Spleen (tissue), 13 donors: ENCODE data around the gene UQCRC1. TPM values are rescaled to one million over a fixed set of nuclear protein-coding genes. Genes with fewer than 3 reads are reported as not detected.

Experiments
- DNase-seq: peaks from one replicate; pipeline ENCODE4 v3.0.0-alpha.2; 2020
- H3K27ac ChIP-seq, 8 donors: fragments of 200-600 bp; sonication (generic) in 7 of 8; 1 replicate in 4 of 8; 2 replicates in 4 of 8; pipeline versions ENCODE4 v1.5.0 to v1.8.0; 2016 to 2021; ENCODE audit warnings: inconsistent platforms in 4 of 8, mild to moderate bottlenecking in 4 of 8, moderate library complexity in 1 of 8
- H3K27me3 ChIP-seq, 7 donors: fragments of 200-600 bp; sonication (generic) in 6 of 7; replicated peaks in 1 of 7; 1 replicate in 4 of 7; 2 replicates in 3 of 7; pipeline versions ENCODE4 v1.5.0 to v1.8.0; 2016 to 2021; ENCODE audit warnings: inconsistent platforms in 3 of 7, mild to moderate bottlenecking in 1 of 7
- H3K36me3 ChIP-seq, 6 donors: fragments of 200-600 bp; sonication (generic) in 5 of 6; 1 replicate in 4 of 6; 2 replicates in 2 of 6; pipeline versions ENCODE4 v1.5.0 to v1.8.0; 2016 to 2021; ENCODE audit warnings: inconsistent platforms in 2 of 6
- H3K4me1 ChIP-seq, 6 donors: fragments of 200-600 bp; sonication (generic) in 5 of 6; 1 replicate in 3 of 6; 2 replicates in 3 of 6; pipeline versions ENCODE4 v1.5.0 to v1.8.0; 2016 to 2021; ENCODE audit warnings: inconsistent platforms in 3 of 6
- H3K4me3 ChIP-seq, 8 donors: fragments of 200-600 bp; sonication (generic) in 7 of 8; 1 replicate in 4 of 8; 2 replicates in 4 of 8; pipeline versions ENCODE4 v1.5.0 to v1.8.0; 2016 to 2021; ENCODE audit warnings: inconsistent platforms in 4 of 8, mild to moderate bottlenecking in 4 of 8, moderate library complexity in 2 of 8
- H3K9me3 ChIP-seq, 8 donors: fragments of 200-600 bp; sonication (generic) in 7 of 8; 1 replicate in 4 of 8; 2 replicates in 4 of 8; pipeline versions ENCODE4 v1.5.0 to v1.8.0; 2016 to 2021; ENCODE audit warnings: inconsistent platforms in 4 of 8
- POLR2A ChIP-seq, 3 donors: fragments of 450-650 bp; IDR thresholded peaks; one replicate each; pipeline ENCODE4 v1.5.1; 2017; ENCODE audit warnings: antibody characterized with exemption in 3 of 3, mild to moderate bottlenecking in 1 of 3
- POLR2AphosphoS5 ChIP-seq, 3 donors: sonication (generic); formaldehyde crosslinking; IDR thresholded peaks; one replicate each; pipeline ENCODE4 v1.5.1; 2017; ENCODE audit warnings: antibody characterized with exemption in 3 of 3
- WGBS, 5 donors: extraction: QIAGEN DNeasy Blood & Tissue Kit in 3 of 5; methylation state at CpG; one replicate each; pipeline versions ENCODE4 v1.1.5 to v1.1.7; 2013 to 2018; 5-methylcytosine and 5-hydroxymethylcytosine counted together
- intact Hi-C: fragments of 100-400 bp; cut with DNase I; formaldehyde crosslinking; loops from one replicate; pipeline ENCODE4 v1.15.0; 2023; ENCODE audit warnings: low total_unique reads
- long read RNA-seq, 2 donors: transcript quantifications; one replicate each; lab custom pipeline, GENCODE V29; 2026
- polyA plus RNA-seq, 3 donors: library from polyadenylated mRNA; stranded (reverse); fragments of 200-250 nt; gene quantifications; one replicate each; pipeline ENCODE4 v1.2.1, GENCODE V29; 2013
- total RNA-seq, 7 donors: library from RNA; depleted of rRNA in 3 of 7; stranded (reverse); fragments of >200 nt in 3 of 7; fragmentation: NEBNext Ultra II Directional in 4 of 7; extraction: Animal tissue kit (Norgen Biotek cat#: 25700) in 4 of 7; gene quantifications; one replicate each; pipeline versions ENCODE4 v1.1.0 to v1.2.1, GENCODE V29; 2016 to 2021
- TF ChIP-seq, protein P1 (sequence below), 11 experiments: fragments of 200-600 bp in 7 of 11; fragments of 450-650 bp in 4 of 11; sonication (generic) in 4 of 11; IDR thresholded peaks in 8 of 11; conservative IDR thresholded peaks in 3 of 11; 1 replicate in 7 of 11; 2 replicates in 4 of 11; pipeline versions ENCODE4 v1.4.0 to v1.8.0; 2016 to 2021; ENCODE audit warnings: antibody characterized with exemption in 11 of 11, inconsistent platforms in 4 of 11, mild to moderate bottlenecking in 1 of 11
- donor health status: healthy with polysubstance abuse.
- donor health status: DM: no; HTN: no; CAD: no; lungs with moderate emphysema.
- donor health status: DM: no; HTN: no; CAD: no.
- donor health status: Bipolar disorder and iron deficiency.
- donor health status: healthy.
- donor health status: DM: no; HTN: no; CAD: no.
- donor health status: DM: yes; HTN: yes; CAD: no.

Gene UQCRC1
- 100 to 1,000 TPM; 126 to 222 (median 130) TPM for total RNA-seq
- 100 to 1,000 TPM in 1 of 3 donors, 10 to 100 TPM in 2; 88.6 to 128 (median 92.6) TPM for polyA plus RNA-seq
- long read RNA-seq, donor 1, transcript UQCRC1-201 (13 exons, 1,985 nt) = major isoform, 37 of 56 reads
- long read RNA-seq, donor 1, partial matches to known transcripts = 18 of 56 reads
- long read RNA-seq, donor 1, other reads (novel, unspliced or antisense) = 0 of 56 reads
- long read RNA-seq, donor 2, transcript UQCRC1-201 (13 exons, 1,985 nt) = major isoform, 46 of 58 reads
- long read RNA-seq, donor 2, partial matches to known transcripts = 12 of 58 reads
- long read RNA-seq, donor 2, other reads (novel, unspliced or antisense) = 0 of 58 reads

DNA sequence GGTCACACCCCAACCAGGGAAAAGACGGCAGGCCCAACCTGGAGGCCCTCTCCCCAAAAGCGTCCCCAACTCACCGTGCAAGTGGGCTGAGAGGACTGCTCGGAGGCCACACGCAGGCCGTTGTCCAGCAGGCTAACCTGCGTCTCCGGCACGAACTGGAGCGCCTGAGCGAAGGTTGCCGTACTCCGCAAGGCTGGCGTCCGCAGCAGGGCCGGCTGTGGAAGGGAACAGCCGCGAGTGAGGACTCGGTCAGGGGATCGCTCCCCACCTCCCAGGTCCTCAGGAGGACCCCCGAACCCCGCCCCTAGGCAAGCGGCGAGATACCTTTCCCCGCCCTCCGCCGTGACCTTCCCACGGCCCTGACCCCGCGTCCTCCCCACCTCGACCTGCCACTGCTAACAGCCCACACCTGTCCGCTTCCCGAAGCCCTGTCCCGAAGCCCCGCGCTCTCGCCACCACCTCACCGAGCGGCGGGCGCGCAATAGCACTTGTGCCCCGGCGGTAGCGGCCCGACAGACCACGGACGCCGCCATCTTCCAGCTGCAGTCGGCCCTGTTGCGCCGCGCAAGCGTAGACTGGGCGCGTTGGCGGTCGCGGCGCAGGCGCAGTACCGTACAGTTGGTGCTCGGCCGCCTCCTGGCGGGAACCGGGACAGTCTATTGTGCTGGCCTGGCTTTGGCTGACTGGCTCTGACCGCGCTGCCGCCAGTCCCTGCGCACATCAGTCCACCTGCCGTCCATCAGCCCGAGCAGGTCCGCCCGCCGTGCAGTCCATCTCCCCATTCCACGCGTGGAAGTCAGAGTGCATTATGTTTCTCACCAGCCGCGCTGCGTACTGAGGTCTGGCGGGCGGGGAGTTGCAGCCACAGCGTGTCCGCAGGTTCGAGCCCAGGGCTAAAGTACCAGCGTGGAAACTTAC, at the start of gene UQCRC1:
UQCRC1 (minus strand) TSS at position 559 of the 918 bp plus-strand sequence; CDS start at position 533, 26 bp downstream.
- TF ChIP-seq POLR2AphosphoS5 (IDR thresholded peaks at IDR 0.05) (peak; percentile 94 to 97 (median 95)), POLR2A (IDR thresholded peaks at IDR 0.05) (peak in 2 of 3 donors; percentile 8 to 52)
- TF ChIP-seq, protein P1, sequence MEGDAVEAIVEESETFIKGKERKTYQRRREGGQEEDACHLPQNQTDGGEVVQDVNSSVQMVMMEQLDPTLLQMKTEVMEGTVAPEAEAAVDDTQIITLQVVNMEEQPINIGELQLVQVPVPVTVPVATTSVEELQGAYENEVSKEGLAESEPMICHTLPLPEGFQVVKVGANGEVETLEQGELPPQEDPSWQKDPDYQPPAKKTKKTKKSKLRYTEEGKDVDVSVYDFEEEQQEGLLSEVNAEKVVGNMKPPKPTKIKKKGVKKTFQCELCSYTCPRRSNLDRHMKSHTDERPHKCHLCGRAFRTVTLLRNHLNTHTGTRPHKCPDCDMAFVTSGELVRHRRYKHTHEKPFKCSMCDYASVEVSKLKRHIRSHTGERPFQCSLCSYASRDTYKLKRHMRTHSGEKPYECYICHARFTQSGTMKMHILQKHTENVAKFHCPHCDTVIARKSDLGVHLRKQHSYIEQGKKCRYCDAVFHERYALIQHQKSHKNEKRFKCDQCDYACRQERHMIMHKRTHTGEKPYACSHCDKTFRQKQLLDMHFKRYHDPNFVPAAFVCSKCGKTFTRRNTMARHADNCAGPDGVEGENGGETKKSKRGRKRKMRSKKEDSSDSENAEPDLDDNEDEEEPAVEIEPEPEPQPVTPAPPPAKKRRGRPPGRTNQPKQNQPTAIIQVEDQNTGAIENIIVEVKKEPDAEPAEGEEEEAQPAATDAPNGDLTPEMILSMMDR (IDR thresholded peaks at IDR 0.05 in 8 of 11, conservative IDR thresholded peaks at IDR 0.05 in 3 of 11) = peak; percentile 77 to 95 (median 87)
- Histone ChIP-seq H3K36me3 (peaks cover 0 to 39% (median 21%) of the 10 kb centered on the region in 6 donors), H3K4me1 (peaks cover 6 to 54% (median 28%) of the 10 kb centered on the region in 6 donors), H3K4me3 (peak within 1 kb of the TSS; percentile 56 to 91 (median 82)), H3K9me3 (no peaks in the 10 kb centered on the region), H3K27ac (peak within 1 kb of the TSS; percentile 32 to 92 (median 88)), H3K27me3 (no peaks in the 10 kb centered on the region)
- DNase-seq = peak; percentile 98
- intact Hi-C loops = no loop called here
- WGBS, 5 donors = 1 to 5% (median 2%) methylated on average over 35 to 86 of the region's 86 CpGs

DNA sequence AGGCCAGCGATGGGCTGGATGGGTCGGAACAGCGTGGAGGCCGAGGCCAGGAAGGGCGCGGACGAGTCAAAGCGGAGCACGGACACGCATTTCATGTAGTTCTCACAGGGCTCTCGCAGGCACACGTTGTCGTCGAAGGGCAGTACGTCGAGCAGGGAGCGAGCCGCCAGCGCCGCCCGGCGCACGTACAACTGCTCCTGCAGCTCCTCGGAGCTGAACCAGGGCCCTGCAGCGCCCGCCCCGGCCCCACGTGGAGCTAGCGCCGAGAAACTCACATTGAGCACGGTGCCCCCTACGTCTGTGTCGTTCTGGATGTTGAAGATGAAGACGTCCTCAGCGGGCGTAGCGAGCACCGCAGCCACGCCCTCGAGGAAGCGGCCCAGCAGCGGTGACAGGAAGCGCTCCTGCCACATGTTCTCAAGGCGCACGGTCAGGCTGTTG, 47.4 kb upstream of the UQCRC1 start:
- peak overlapping the region in 7 of 8 donors; percentile 24 to 88 (median 75) for H3K27ac ChIP-seq
- DNase-seq = no peak
- TF ChIP-seq POLR2A (IDR thresholded peaks at IDR 0.05) = no peak
- TF ChIP-seq, protein P1 (IDR thresholded peaks at IDR 0.05 in 8 of 11, conservative IDR thresholded peaks at IDR 0.05 in 3 of 11) = no peak
- TF ChIP-seq POLR2AphosphoS5 (IDR thresholded peaks at IDR 0.05) = no peak

GRCh38 chr3:48656061-48656840, 46.8 kb upstream of the UQCRC1 start:
- DNase-seq = peak; percentile 94
- Histone ChIP-seq H3K27me3 (peaks cover 0 to 49% (median 8%) of the 10 kb centered on the region in 7 donors), H3K4me3 (peak overlapping the region; percentile 58 to 90 (median 70)), H3K36me3 (no peaks in the 10 kb centered on the region), H3K4me1 (peaks cover under 1 to 30% (median 25%) of the 10 kb centered on the region in 6 donors), H3K27ac (peak overlapping the region; percentile 24 to 88 (median 74)), H3K9me3 (no peaks in the 10 kb centered on the region)
- 2 to 20% (median 4%) methylated on average over 24 to 94 of the region's 94 CpGs for WGBS, 5 donors
- intact Hi-C loops = no loop called here
- TF ChIP-seq POLR2AphosphoS5 (IDR thresholded peaks at IDR 0.05) (peak; percentile 38 to 72 (median 63)), POLR2A (IDR thresholded peaks at IDR 0.05) (no peak)
- TF ChIP-seq, protein P1 (IDR thresholded peaks at IDR 0.05 in 8 of 11, conservative IDR thresholded peaks at IDR 0.05 in 3 of 11) = peak; percentile 9 to 91 (median 77)

More for the DNA sequence above, 47.4 kb upstream of the UQCRC1 start:
- H3K4me3 ChIP-seq = peak overlapping the region; percentile 58 to 90 (median 70)
- 42 to 67% (median 55%) methylated on average over 22 to 45 of the region's 45 CpGs for WGBS, 5 donors
- no peaks in the 10 kb centered on the region for H3K36me3 ChIP-seq
- H3K4me1 ChIP-seq = peaks cover 5 to 36% (median 31%) of the 10 kb centered on the region in 6 donors
- peaks cover 0 to 55% (median 14%) of the 10 kb centered on the region in 7 donors for H3K27me3 ChIP-seq
- intact Hi-C loops = no loop called here
- H3K9me3 ChIP-seq = no peaks in the 10 kb centered on the region
